H1 (cell line): ENCODE data around the gene SESN2. TPM values are rescaled to one million over a fixed set of nuclear protein-coding genes. Genes with fewer than 3 reads are reported as not detected.

ENCODE experiments used
- CTCF ChIA-PET: fragments of 300-600 bp; sonication (Branson Sonifier 250); formaldehyde crosslinking; loops from one replicate; lab custom pipeline; 2021; ENCODE audit not compliant: partially characterized antibody; lab: Charles Lee
- POLR2A ChIA-PET: fragments of 300-600 bp; sonication (Branson Sonifier 250); formaldehyde crosslinking; loops from one replicate; lab custom pipeline; 2021; ENCODE audit warnings: inconsistent platforms; ENCODE audit not compliant: partially characterized antibody; lab: Charles Lee
- DNase-seq, 2 experiments: peaks; one replicate each; pipeline versions ENCODE4 v3.0.0 to v3.0.0-alpha.2; 2010 to 2022; ENCODE audit warnings: low spot score in 2 of 2, low read depth in 1 of 2, mixed read lengths in 1 of 2
- FAIRE-seq: peaks from 2 replicates; lab custom pipeline; 2011; peaks lifted over from hg19 to GRCh38; lab: Jason Lieb, UNC
- H2AFZ ChIP-seq: 2 replicates; pipeline ENCODE4 v1.8.1; 2012; ENCODE audit warnings: low read length, inconsistent platforms
- H2AK5ac ChIP-seq: 2 replicates; pipeline ENCODE4 v1.6.1; 2013; ENCODE audit warnings: low read depth, low read length
- H2BK120ac ChIP-seq: replicated peaks from 2 replicates; pipeline ENCODE3; 2013; ENCODE audit warnings: low read depth, low read length, inconsistent platforms
- H2BK12ac ChIP-seq: 2 replicates; pipeline ENCODE4 v1.6.1; 2013; ENCODE audit warnings: low read depth, low read length
- H2BK15ac ChIP-seq: 2 replicates; pipeline ENCODE4 v1.6.1; 2013; ENCODE audit warnings: low read length
- H2BK20ac ChIP-seq: 2 replicates; pipeline ENCODE4 v1.6.1; 2013; ENCODE audit warnings: low read length
- H2BK5ac ChIP-seq: 2 replicates; pipeline ENCODE4 v1.6.1; 2013; ENCODE audit warnings: low read depth, low read length
- H3K14ac ChIP-seq: 2 replicates; pipeline ENCODE4 v1.6.1; 2013; ENCODE audit warnings: inconsistent platforms; ENCODE audit not compliant: insufficient read length
- H3K18ac ChIP-seq: 2 replicates; pipeline ENCODE4 v1.6.1; 2013; ENCODE audit warnings: low read length; ENCODE audit errors: extremely low read depth
- H3K23ac ChIP-seq: 2 replicates; pipeline ENCODE4 v1.6.1; 2013; ENCODE audit warnings: inconsistent platforms; ENCODE audit not compliant: insufficient read length
- H3K23me2 ChIP-seq: 2 replicates; pipeline ENCODE4 v1.6.1; 2013; ENCODE audit warnings: low read depth, low read length
- H3K27ac ChIP-seq: 2 replicates; pipeline ENCODE4 v1.6.1; 2011; ENCODE audit warnings: low read depth, low read length, inconsistent platforms
- H3K27me3 ChIP-seq, 4 experiments: replicated peaks in 1 of 4; 1 replicate in 1 of 4; 2 replicates in 3 of 4; pipeline versions ENCODE4 v1.6.1 to v1.8.1; 2011 to 2013; ENCODE audit warnings: low read length in 3 of 4, mild to moderate bottlenecking in 3 of 4, inconsistent platforms in 2 of 4, mixed read lengths in 2 of 4, moderate library complexity in 1 of 4; ENCODE audit not compliant: control insufficient read depth in 3 of 4, insufficient read depth in 3 of 4; ENCODE audit errors: extremely low read depth in 1 of 4
- H3K36me3 ChIP-seq, 4 experiments: 2 replicates each; pipeline versions ENCODE4 v1.6.1 to v1.8.1; 2011 to 2013; ENCODE audit warnings: mild to moderate bottlenecking in 4 of 4, low read length in 3 of 4, moderate library complexity in 2 of 4, control low read depth in 1 of 4, inconsistent platforms in 1 of 4; ENCODE audit not compliant: insufficient read depth in 4 of 4, control insufficient read depth in 2 of 4
- H3K4ac ChIP-seq: replicated peaks from 2 replicates; pipeline ENCODE3; 2013; ENCODE audit warnings: low read length, low read depth, mixed read lengths, inconsistent platforms; ENCODE audit not compliant: insufficient read length
- H3K4me1 ChIP-seq, 4 experiments: replicated peaks in 1 of 4; 1 replicate in 1 of 4; 2 replicates in 3 of 4; pipeline versions ENCODE4 v1.6.1 to v1.8.1; 2011 to 2013; ENCODE audit warnings: low read length in 3 of 4, inconsistent platforms in 2 of 4, mixed read lengths in 1 of 4; ENCODE audit not compliant: insufficient read depth in 4 of 4, control insufficient read depth in 3 of 4
- H3K4me2 ChIP-seq, 2 experiments: 2 replicates each; pipeline versions ENCODE4 v1.6.1 to v1.8.1; 2011 to 2013; ENCODE audit warnings: low read depth in 2 of 2, low read length in 2 of 2, control low read depth in 1 of 2, inconsistent platforms in 1 of 2, mild to moderate bottlenecking in 1 of 2; ENCODE audit not compliant: insufficient read depth in 1 of 2
- H3K4me3 ChIP-seq, 4 experiments: fragments of 200-600, 300-600 bp in 1 of 4; sonication (generic), shearing (Covaris generic), sonication (Bioruptor Twin) in 1 of 4; 2 replicates each; pipeline versions ENCODE4 v1.5.1 to v1.8.1; 2011 to 2016; ENCODE audit warnings: low read length in 4 of 4, low read depth in 3 of 4, control low read depth in 2 of 4, inconsistent platforms in 2 of 4, mild to moderate bottlenecking in 2 of 4, mixed read lengths in 1 of 4, moderate library complexity in 1 of 4; ENCODE audit not compliant: insufficient read depth in 2 of 4; ENCODE audit errors: extremely low read depth in 1 of 4
- H3K56ac ChIP-seq: replicated peaks from 2 replicates; pipeline ENCODE3; 2013; ENCODE audit warnings: low read depth, mild to moderate bottlenecking, mixed read lengths, low read length, inconsistent platforms; ENCODE audit not compliant: insufficient read length
- H3K79me1 ChIP-seq: 2 replicates; pipeline ENCODE4 v1.6.1; 2013; ENCODE audit warnings: low read depth, low read length, control low read depth
- H3K79me2 ChIP-seq, 2 experiments: 2 replicates each; pipeline versions ENCODE4 v1.6.1 to v1.8.1; 2012 to 2013; ENCODE audit warnings: low read length in 2 of 2, mild to moderate bottlenecking in 2 of 2, inconsistent platforms in 1 of 2; ENCODE audit not compliant: insufficient read depth in 2 of 2, control insufficient read depth in 1 of 2
- H3K9ac ChIP-seq, 4 experiments: replicated peaks in 1 of 4; 1 replicate in 1 of 4; 2 replicates in 3 of 4; pipeline versions ENCODE4 v1.6.1 to v1.8.1; 2011 to 2013; ENCODE audit warnings: low read depth in 3 of 4, low read length in 3 of 4, control low read depth in 2 of 4, mild to moderate bottlenecking in 2 of 4, moderate library complexity in 2 of 4, inconsistent platforms in 1 of 4; ENCODE audit errors: extremely low read depth in 1 of 4
- H3K9me3 ChIP-seq, 2 experiments: 2 replicates each; pipeline versions ENCODE4 v1.6.1 to v1.8.1; 2012 to 2013; ENCODE audit warnings: mild to moderate bottlenecking in 2 of 2, moderate library complexity in 2 of 2, control low read depth in 1 of 2, inconsistent platforms in 1 of 2, low read depth in 1 of 2, low read length in 1 of 2, mixed read lengths in 1 of 2; ENCODE audit not compliant: insufficient read depth in 2 of 2
- H4K20me1 ChIP-seq, 2 experiments: replicated peaks in 1 of 2; 2 replicates each; pipeline versions ENCODE3 to v1.8.1; 2011 to 2013; ENCODE audit warnings: inconsistent platforms in 2 of 2, low read length in 2 of 2, mild to moderate bottlenecking in 1 of 2; ENCODE audit not compliant: insufficient read depth in 2 of 2, control insufficient read depth in 1 of 2
- H4K5ac ChIP-seq: 2 replicates; pipeline ENCODE4 v1.6.1; 2013; ENCODE audit warnings: low read length, low read depth, mixed read lengths, inconsistent platforms; ENCODE audit not compliant: insufficient read length
- H4K8ac ChIP-seq: 2 replicates; pipeline ENCODE4 v1.8.0; 2013; ENCODE audit warnings: mild to moderate bottlenecking, moderate library complexity, low read length, inconsistent platforms; ENCODE audit not compliant: insufficient read depth; ENCODE audit errors: extremely low read depth
- H4K91ac ChIP-seq: replicated peaks from 2 replicates; pipeline ENCODE3; 2013; ENCODE audit warnings: low read length, mixed read lengths, inconsistent platforms; ENCODE audit not compliant: insufficient read length
- ATF2 ChIP-seq: IDR thresholded peaks from 2 replicates; pipeline ENCODE4 v1.6.1; 2012; ENCODE audit warnings: low read length, inconsistent platforms
- KDM5A ChIP-seq: fragments of 200-600 bp; IDR thresholded peaks from 2 replicates; pipeline ENCODE4 v1.7.1; 2012; ENCODE audit warnings: mild to moderate bottlenecking, low read length, inconsistent platforms, mixed read lengths
- PHF8 ChIP-seq: fragments of 200-600 bp; sonication (generic); conservative IDR thresholded peaks from 2 replicates; pipeline ENCODE4 v1.7.1; 2012; ENCODE audit warnings: low read depth, mild to moderate bottlenecking, inconsistent platforms, low read length, moderate library complexity
- SIX5 ChIP-seq: IDR thresholded peaks from 2 replicates; pipeline ENCODE4 v1.6.1; 2011; ENCODE audit warnings: mild to moderate bottlenecking, low read depth, low read length
- YY1 ChIP-seq: IDR thresholded peaks from 2 replicates; pipeline ENCODE4 v1.6.1; 2011; ENCODE audit warnings: low read depth, mild to moderate bottlenecking, low read length
- WGBS, 2 experiments: shearing (Covaris generic) in 1 of 2; methylation state at CpG; one replicate each; pipeline versions ENCODE4 v1.1.6 to v1.1.7; 2013 to 2015; ENCODE audit warnings: low lambda C conversion rate in 2 of 2, mixed read lengths in 2 of 2, inconsistent platforms in 1 of 2, low coverage in 1 of 2, missing lambda C conversion rate in 1 of 2; ENCODE audit not compliant: insufficient replicate concordance in 2 of 2, insufficient coverage in 1 of 2, insufficient read length in 1 of 2; ENCODE audit errors: extremely low coverage in 1 of 2, missing lambda C conversion rate in 1 of 2; 5-methylcytosine and 5-hydroxymethylcytosine counted together
- polyA plus RNA-seq, 7 experiments: library from polyadenylated mRNA; depleted of rRNA in 3 of 7; stranded (reverse) in 5 of 7; unstranded in 2 of 7; fragments of >200 nt in 5 of 7; fragments of 200-250 nt in 2 of 7; gene quantifications; 1 replicate in 5 of 7; 2 replicates in 1 of 7; 4 replicates in 1 of 7; pipeline versions ENCODE4 v1.2.1 to v1.2.3, GENCODE V29; 2011 to 2013; ENCODE audit warnings: missing spikeins in 2 of 7, mixed read lengths in 2 of 7
- total RNA-seq: library from RNA; stranded (reverse); fragmentation: NEBNext Ultra II Directional; extraction: Animal tissue kit (Norgen Biotek cat#: 25700); gene quantifications from 2 replicates; pipeline ENCODE4 v1.2.1, GENCODE V29; 2021

The SESN2 gene
- total and polyA plus RNA-seq, 2 of the 8 experiments (the other 6 are each of a cell fraction or from before 2014, with no cell fraction given): 25.1 to 33.0 TPM

GRCh38 chr1:28317014-28317413 is 57.7 kb downstream of the SESN2 start:
- Histone ChIP-seq H3K27me3 (no peaks in the 10 kb centered on the region), H3K36me3 (no peaks in the 10 kb centered on the region), H2BK15ac (no peak overlapping the region), H4K5ac (no peak overlapping the region), H2BK12ac (no peak overlapping the region), H4K91ac (no peak overlapping the region), H3K79me2 (no peaks in the 10 kb centered on the region), H3K4me1 (no peaks in the 10 kb centered on the region), H3K4me2 (no peak overlapping the region), H3K23me2 (no peaks in the 10 kb centered on the region), H3K79me1 (no peaks in the 10 kb centered on the region), H2BK5ac (no peak overlapping the region), H3K18ac (no peak overlapping the region), H2BK20ac (no peak overlapping the region), H2BK120ac (no peak overlapping the region), H3K27ac (no peak overlapping the region), H3K9me3 (no peaks in the 10 kb centered on the region), H3K4ac (no peak overlapping the region), H3K23ac (no peak overlapping the region), H3K14ac (no peak overlapping the region), H3K56ac (no peak overlapping the region), H4K8ac (no peak overlapping the region), H3K9ac (no peak overlapping the region), H4K20me1 (no peaks in the 10 kb centered on the region), H2AK5ac (no peak overlapping the region), H2AFZ (no peak overlapping the region), H3K4me3 (no peak overlapping the region)
- WGBS, 2 experiments: 93% methylated on average over 7 of the region's 7 CpGs; no CpG with 5 or more reads in 1 of the 2 experiments
- FAIRE-seq (no peak), DNase-seq (no peak)
- ChIA-PET POLR2A (interaction anchor here (0.9 to 2.0 kb wide), 3 partner anchors 12 to 192 kb away, joined by 3 to 9 read pairs (median 9); partner anchors contain the start of gene MED18), CTCF (interaction anchor here (2.2 to 2.9 kb wide), 2 partner anchors 11 to 67 kb away, joined by 6 to 14 read pairs; partner anchors contain the start of gene MED18)
- TF ChIP-seq YY1 (no peak), ATF2 (no peak), KDM5A (no peak), SIX5 (no peak), PHF8 (no peak)
